ENCODE measurements around the gene GPR55.

The GPR55 gene

GRCh38 chr2:230913406-230914143 lies 11.5 kb downstream of the GPR55 start:
- Mint-ChIP-seq H3K4me3 (no peak overlapping the region), H3K9me3 (no peaks in the 10 kb centered on the region), H3K27me3 (peaks cover 60 to 90% of the 10 kb centered on the region in 2 donors), H3K36me3 (ENCODE audit: insufficient read depth) (peaks cover 6% of the 10 kb centered on the region), H3K27ac (no peak overlapping the region), H3K4me1 (ENCODE audit: low read depth in 2 of 2) (peaks cover 9 to 12% of the 10 kb centered on the region in 2 donors)
- DNase-seq (peak in 1 of 3 experiments; percentile 15), ATAC-seq (replicated peaks) (peak; percentile 75)

DNA sequence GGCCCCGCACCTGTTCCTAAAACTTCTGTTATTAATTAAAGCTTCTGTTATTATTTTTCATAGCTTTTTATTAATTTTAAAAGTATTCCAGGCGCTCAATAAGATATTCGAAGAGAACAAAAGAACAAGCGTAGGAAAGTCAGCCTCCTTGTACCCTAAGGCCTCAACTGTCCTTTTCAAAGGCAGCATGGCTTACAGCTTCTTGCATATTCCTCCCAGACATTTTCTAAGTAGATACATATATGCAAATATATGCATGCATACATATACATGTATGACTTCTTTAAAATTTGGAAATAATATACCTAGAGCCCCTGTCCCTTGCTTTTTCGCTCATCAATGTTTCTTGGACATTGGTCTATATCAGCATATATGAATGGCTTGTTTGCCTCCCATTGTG lies 12.3 kb downstream of the GPR55 start:
- Mint-ChIP-seq H3K9me3 (no peaks in the 10 kb centered on the region), H3K27me3 (peaks cover 58 to 89% of the 10 kb centered on the region in 2 donors), H3K36me3 (ENCODE audit: insufficient read depth) (peaks cover 6% of the 10 kb centered on the region), H3K27ac (no peak overlapping the region), H3K4me3 (no peak overlapping the region), H3K4me1 (ENCODE audit: low read depth in 2 of 2) (peaks cover 13 to 14% of the 10 kb centered on the region in 2 donors)
- ATAC-seq (replicated peaks) (no peak), DNase-seq (no peak)

GRCh38 chr2:230912046-230912445 lies 13.0 kb downstream of the GPR55 start:
- H3K9me3 Mint-ChIP-seq = no peaks in the 10 kb centered on the region
- ATAC-seq (replicated peaks) (no peak), DNase-seq (no peak)
- H3K27ac Mint-ChIP-seq = no peak overlapping the region
- peaks cover 6% of the 10 kb centered on the region for H3K36me3 Mint-ChIP-seq (ENCODE audit: insufficient read depth)
- no peak overlapping the region for H3K4me3 Mint-ChIP-seq
- H3K4me1 Mint-ChIP-seq (ENCODE audit: low read depth in 2 of 2) = peaks cover 13 to 14% of the 10 kb centered on the region in 2 donors
- H3K27me3 Mint-ChIP-seq = peaks cover 57 to 82% of the 10 kb centered on the region in 2 donors

DNA sequence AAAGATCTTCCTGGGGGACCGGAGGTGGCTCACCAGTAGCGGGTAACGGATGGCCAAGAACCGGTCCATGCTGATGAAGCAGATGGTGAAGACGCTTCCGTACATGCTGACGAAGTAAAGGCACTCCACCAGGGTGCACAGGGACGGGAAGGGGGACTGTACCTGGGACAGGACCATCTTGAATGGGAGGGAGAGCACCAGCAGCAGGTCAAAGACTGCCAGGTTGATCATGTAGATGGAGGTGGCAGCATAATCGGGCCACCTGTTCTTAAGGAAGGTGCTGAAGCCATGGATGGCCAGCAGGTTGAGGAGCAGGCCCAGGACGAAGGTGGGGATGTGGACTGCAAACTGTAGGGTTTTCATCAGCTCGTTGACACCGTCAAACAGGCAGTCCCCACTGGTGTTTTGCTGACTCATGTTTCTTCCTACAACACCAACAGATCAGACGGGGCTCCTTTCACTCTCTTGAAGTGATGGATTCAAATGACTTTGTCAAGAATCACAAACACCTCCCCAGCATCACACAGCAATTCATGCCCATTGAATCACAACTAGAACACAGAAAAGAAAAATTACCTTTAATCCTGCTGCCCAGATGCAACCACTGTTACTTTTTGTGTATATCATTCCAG lies 14.4 kb downstream of the GPR55 start:
- ATAC-seq (replicated peaks) (no peak), DNase-seq (no peak)
- peaks cover 13 to 18% of the 10 kb centered on the region in 2 donors for H3K4me1 Mint-ChIP-seq (ENCODE audit: low read depth in 2 of 2)
- no peak overlapping the region for H3K27ac Mint-ChIP-seq
- H3K4me3 Mint-ChIP-seq = no peak overlapping the region
- H3K27me3 Mint-ChIP-seq = peaks cover 43 to 77% of the 10 kb centered on the region in 2 donors
- peaks cover 3% of the 10 kb centered on the region for H3K36me3 Mint-ChIP-seq (ENCODE audit: insufficient read depth)
- no peaks in the 10 kb centered on the region for H3K9me3 Mint-ChIP-seq

DNA sequence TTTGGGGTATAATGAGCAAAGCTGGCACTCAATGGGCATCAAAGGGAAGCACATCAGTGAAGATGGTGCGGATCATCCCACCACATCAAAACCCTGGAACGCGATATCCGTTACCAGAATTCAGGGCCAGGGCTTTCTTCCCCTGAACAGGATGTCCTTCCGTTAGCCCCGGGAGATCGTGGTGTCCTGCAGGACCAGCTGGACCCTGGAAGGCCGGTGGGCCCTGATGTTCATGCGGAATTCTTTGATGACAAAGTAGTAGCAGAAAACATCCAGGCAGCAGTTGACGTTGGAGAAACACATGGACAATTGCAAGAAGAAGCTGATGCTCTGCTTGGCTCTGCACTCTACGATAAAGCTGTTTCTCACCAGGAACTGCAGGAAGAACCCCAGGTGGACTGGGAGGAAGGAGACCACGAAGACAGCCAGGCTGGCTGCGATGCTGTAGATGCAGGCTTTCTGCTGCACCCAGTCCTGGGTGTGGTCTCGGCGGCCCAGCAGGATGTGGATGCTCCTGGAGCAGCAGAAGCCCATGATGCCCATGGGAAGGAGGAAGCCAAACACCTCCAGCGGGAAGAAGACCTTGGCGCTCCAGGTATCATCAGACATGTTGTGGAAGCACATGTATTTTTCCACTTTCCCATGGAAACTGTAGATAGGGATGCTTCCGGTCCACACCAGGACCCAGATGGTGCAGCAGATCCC lies 15.0 kb downstream of the GPR55 start:
- peaks cover 36 to 70% of the 10 kb centered on the region in 2 donors for H3K27me3 Mint-ChIP-seq
- ATAC-seq (replicated peaks) (no peak), DNase-seq (no peak)
- H3K4me1 Mint-ChIP-seq (ENCODE audit: low read depth in 2 of 2) = peaks cover 13 to 18% of the 10 kb centered on the region in 2 donors
- H3K4me3 Mint-ChIP-seq = no peak overlapping the region
- H3K36me3 Mint-ChIP-seq (ENCODE audit: insufficient read depth) = peaks cover 3% of the 10 kb centered on the region
- no peaks in the 10 kb centered on the region for H3K9me3 Mint-ChIP-seq
- H3K27ac Mint-ChIP-seq = peak overlapping the region in 1 of 2 donors; percentile 3

GRCh38 chr2:230908595-230909191 lies 16.3 kb downstream of the GPR55 start:
- no peaks in the 10 kb centered on the region for H3K9me3 Mint-ChIP-seq
- no peak overlapping the region for H3K27ac Mint-ChIP-seq
- H3K36me3 Mint-ChIP-seq (ENCODE audit: insufficient read depth) = peaks cover 3% of the 10 kb centered on the region
- ATAC-seq (replicated peaks) (no peak), DNase-seq (no peak)
- H3K27me3 Mint-ChIP-seq = peaks cover 24 to 57% of the 10 kb centered on the region in 2 donors
- no peak overlapping the region for H3K4me3 Mint-ChIP-seq
- peaks cover 13 to 16% of the 10 kb centered on the region in 2 donors for H3K4me1 Mint-ChIP-seq (ENCODE audit: low read depth in 2 of 2)

- ATAC-seq (replicated peaks) (no peak), DNase-seq (no peak)
- Mint-ChIP-seq H3K27me3 (peaks cover 20 to 52% of the 10 kb centered on the region in 2 donors), H3K36me3 (ENCODE audit: insufficient read depth) (peaks cover 3% of the 10 kb centered on the region), H3K9me3 (no peaks in the 10 kb centered on the region), H3K4me3 (no peak overlapping the region), H3K27ac (no peak overlapping the region), H3K4me1 (ENCODE audit: low read depth in 2 of 2) (peaks cover 10 to 14% of the 10 kb centered on the region in 2 donors)
These were observed 16.9 kb downstream of the GPR55 start for GRCh38 chr2:230908092-230908594.

- Mint-ChIP-seq H3K36me3 (ENCODE audit: insufficient read depth) (peaks cover 3% of the 10 kb centered on the region), H3K4me1 (ENCODE audit: low read depth in 2 of 2) (peaks cover 10 to 14% of the 10 kb centered on the region in 2 donors), H3K4me3 (no peak overlapping the region), H3K27ac (no peak overlapping the region), H3K27me3 (peaks cover 20 to 53% of the 10 kb centered on the region in 2 donors), H3K9me3 (no peaks in the 10 kb centered on the region)
- ATAC-seq (replicated peaks) = no peak
- no peak for DNase-seq
These were observed 17.5 kb downstream of the GPR55 start for GRCh38 chr2:230907361-230908091.

- Mint-ChIP-seq H3K9me3 (no peaks in the 10 kb centered on the region), H3K27me3 (peaks cover 20 to 56% of the 10 kb centered on the region in 2 donors), H3K36me3 (ENCODE audit: insufficient read depth) (peaks cover 3% of the 10 kb centered on the region), H3K27ac (peak overlapping the region in 1 of 2 donors; percentile 13), H3K4me1 (ENCODE audit: low read depth in 2 of 2) (peaks cover 14 to 15% of the 10 kb centered on the region in 2 donors), H3K4me3 (no peak overlapping the region)
- ATAC-seq (replicated peaks) (no peak), DNase-seq (no peak)
These were observed 18.4 kb downstream of the GPR55 start for GRCh38 chr2:230906471-230907230.

- H3K27me3 Mint-ChIP-seq = peaks cover 26 to 57% of the 10 kb centered on the region in 2 donors
- H3K4me3 Mint-ChIP-seq = no peak overlapping the region
- H3K36me3 Mint-ChIP-seq (ENCODE audit: insufficient read depth) = peaks cover 3% of the 10 kb centered on the region
- peak overlapping the region in 1 of 2 donors; percentile 13 for H3K27ac Mint-ChIP-seq
- ATAC-seq (replicated peaks) = peak; percentile 83
- H3K9me3 Mint-ChIP-seq = no peaks in the 10 kb centered on the region
- H3K4me1 Mint-ChIP-seq (ENCODE audit: low read depth in 2 of 2) = peaks cover 12 to 15% of the 10 kb centered on the region in 2 donors
- DNase-seq = peak in 1 of 3 experiments; percentile 27
These were observed 19.3 kb downstream of the GPR55 start for GRCh38 chr2:230905448-230906421.

- Mint-ChIP-seq H3K9me3 (no peaks in the 10 kb centered on the region), H3K4me3 (no peak overlapping the region), H3K27ac (peak overlapping the region in 1 of 2 donors; percentile 58), H3K27me3 (peaks cover 28 to 57% of the 10 kb centered on the region in 2 donors), H3K36me3 (ENCODE audit: insufficient read depth) (no peaks in the 10 kb centered on the region), H3K4me1 (ENCODE audit: low read depth in 2 of 2) (peaks cover 9 to 15% of the 10 kb centered on the region in 2 donors)
- DNase-seq (no peak), ATAC-seq (replicated peaks) (no peak)
These were observed 20.1 kb downstream of the GPR55 start for GRCh38 chr2:230904856-230905447.

Data from effector memory CD8-positive, alpha-beta T cell (primary cell).